ENCODE results near the gene LHX6. TPM values are rescaled to one million over a fixed set of nuclear protein-coding genes. Genes with fewer than 3 reads are reported as not detected.
A peak's percentile ranks its signal among the peaks of the same experiment; 100 is the strongest.

LHX6 gene
- total and polyA plus RNA-seq, 3 donors from 2014 or later: 8.8 to 11.5 (median 8.8) TPM

DNA sequence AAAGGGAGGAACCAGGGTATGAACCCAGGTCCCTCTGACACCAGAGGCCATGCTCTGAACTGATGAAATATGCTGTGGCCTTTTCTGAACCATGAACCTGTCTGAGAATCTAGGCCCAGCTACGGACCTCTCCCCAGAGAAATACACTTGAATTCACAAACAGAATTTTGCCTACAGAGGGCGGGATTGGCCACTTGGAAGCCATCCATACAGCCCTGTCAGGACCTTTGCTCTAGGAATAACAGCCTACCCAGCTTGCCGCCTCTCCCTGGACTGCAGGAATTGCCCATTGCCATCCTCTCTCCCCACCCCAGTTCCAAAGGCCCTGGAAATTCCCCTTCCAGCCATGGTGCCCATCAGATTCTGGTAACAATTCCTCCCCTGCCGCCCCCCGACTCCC, 42.5 kb downstream of the LHX6 start:
- intact Hi-C loops (cut with DNase I; ENCODE audit: low total_unique reads): no loop called here
- H3K27ac ChIP-seq: no peak overlapping the region
- no peaks in the 10 kb centered on the region for H3K9me3 ChIP-seq
- H3K4me3 ChIP-seq: no peak overlapping the region
- no peaks in the 10 kb centered on the region for H3K27me3 ChIP-seq
- no peak for TF ChIP-seq POLR2A (IDR thresholded peaks at IDR 0.05)
- TF ChIP-seq, protein P1, sequence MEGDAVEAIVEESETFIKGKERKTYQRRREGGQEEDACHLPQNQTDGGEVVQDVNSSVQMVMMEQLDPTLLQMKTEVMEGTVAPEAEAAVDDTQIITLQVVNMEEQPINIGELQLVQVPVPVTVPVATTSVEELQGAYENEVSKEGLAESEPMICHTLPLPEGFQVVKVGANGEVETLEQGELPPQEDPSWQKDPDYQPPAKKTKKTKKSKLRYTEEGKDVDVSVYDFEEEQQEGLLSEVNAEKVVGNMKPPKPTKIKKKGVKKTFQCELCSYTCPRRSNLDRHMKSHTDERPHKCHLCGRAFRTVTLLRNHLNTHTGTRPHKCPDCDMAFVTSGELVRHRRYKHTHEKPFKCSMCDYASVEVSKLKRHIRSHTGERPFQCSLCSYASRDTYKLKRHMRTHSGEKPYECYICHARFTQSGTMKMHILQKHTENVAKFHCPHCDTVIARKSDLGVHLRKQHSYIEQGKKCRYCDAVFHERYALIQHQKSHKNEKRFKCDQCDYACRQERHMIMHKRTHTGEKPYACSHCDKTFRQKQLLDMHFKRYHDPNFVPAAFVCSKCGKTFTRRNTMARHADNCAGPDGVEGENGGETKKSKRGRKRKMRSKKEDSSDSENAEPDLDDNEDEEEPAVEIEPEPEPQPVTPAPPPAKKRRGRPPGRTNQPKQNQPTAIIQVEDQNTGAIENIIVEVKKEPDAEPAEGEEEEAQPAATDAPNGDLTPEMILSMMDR (IDR thresholded peaks at IDR 0.05): no peak
- no peak for DNase-seq
- H3K36me3 ChIP-seq (ENCODE audit: low read depth, missing control alignments): no peaks in the 10 kb centered on the region
- 82 to 88% methylated on average over 5 of the region's 5 CpGs for WGBS, 2 donors
- H3K4me1 ChIP-seq: no peaks in the 10 kb centered on the region

DNA sequence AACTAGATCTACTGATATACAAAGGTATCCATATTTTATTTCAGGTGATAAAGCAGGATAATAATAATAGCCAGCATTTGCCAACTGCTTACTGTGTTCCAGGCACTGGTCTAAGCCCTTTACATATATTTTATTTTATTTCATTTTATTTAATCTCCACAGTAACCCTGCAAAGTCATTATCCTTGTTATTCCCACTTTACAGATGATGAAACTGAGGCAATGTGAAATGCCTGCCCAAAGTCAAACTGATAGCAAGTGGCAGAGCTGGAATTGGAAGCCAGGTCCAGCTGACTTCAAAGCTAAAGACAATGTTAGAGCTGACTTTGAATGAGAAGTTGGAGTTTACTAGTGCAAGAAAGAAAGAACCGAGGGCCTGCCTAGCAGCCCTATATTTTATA, 44.2 kb downstream of the LHX6 start:
- no peak for DNase-seq
- no peak overlapping the region for H3K4me3 ChIP-seq
- H3K4me1 ChIP-seq: no peaks in the 10 kb centered on the region
- no peaks in the 10 kb centered on the region for H3K27me3 ChIP-seq
- intact Hi-C loops (cut with DNase I; ENCODE audit: low total_unique reads): no loop called here
- 70 to 91% methylated on average over 1 of the region's 1 CpG for WGBS, 2 donors
- TF ChIP-seq, protein P1 (IDR thresholded peaks at IDR 0.05): no peak
- no peak for TF ChIP-seq POLR2A (IDR thresholded peaks at IDR 0.05)
- H3K27ac ChIP-seq: no peak overlapping the region
- H3K36me3 ChIP-seq (ENCODE audit: low read depth, missing control alignments): no peaks in the 10 kb centered on the region
- H3K9me3 ChIP-seq: no peaks in the 10 kb centered on the region

GRCh38 chr9:122183501-122183900, 45.3 kb downstream of the LHX6 start:
- Histone ChIP-seq H3K4me3 (no peak overlapping the region), H3K9me3 (no peaks in the 10 kb centered on the region), H3K4me1 (no peaks in the 10 kb centered on the region), H3K36me3 (ENCODE audit: low read depth, missing control alignments) (no peaks in the 10 kb centered on the region), H3K27ac (no peak overlapping the region), H3K27me3 (no peaks in the 10 kb centered on the region)
- DNase-seq: no peak
- intact Hi-C loops (cut with DNase I; ENCODE audit: low total_unique reads): no loop called here
- WGBS, 2 donors: 52 to 55% methylated on average over 7 of the region's 7 CpGs
- no peak for TF ChIP-seq POLR2A (IDR thresholded peaks at IDR 0.05)
- TF ChIP-seq, protein P1 (IDR thresholded peaks at IDR 0.05): no peak

- no peak overlapping the region for H3K4me3 ChIP-seq
- DNase-seq: peak; percentile 54
- H3K36me3 ChIP-seq (ENCODE audit: low read depth, missing control alignments): no peaks in the 10 kb centered on the region
- WGBS, 2 donors: 25 to 29% methylated on average over 4 of the region's 4 CpGs
- H3K4me1 ChIP-seq: no peaks in the 10 kb centered on the region
- no peak for TF ChIP-seq POLR2A (IDR thresholded peaks at IDR 0.05)
- TF ChIP-seq, protein P1 (IDR thresholded peaks at IDR 0.05): no peak
- intact Hi-C loops (cut with DNase I; ENCODE audit: low total_unique reads): no loop called here
- H3K9me3 ChIP-seq: no peaks in the 10 kb centered on the region
- no peaks in the 10 kb centered on the region for H3K27me3 ChIP-seq
- H3K27ac ChIP-seq: no peak overlapping the region
Observed at GRCh38 chr9:122180633-122181032, 48.1 kb downstream of the LHX6 start.

DNA sequence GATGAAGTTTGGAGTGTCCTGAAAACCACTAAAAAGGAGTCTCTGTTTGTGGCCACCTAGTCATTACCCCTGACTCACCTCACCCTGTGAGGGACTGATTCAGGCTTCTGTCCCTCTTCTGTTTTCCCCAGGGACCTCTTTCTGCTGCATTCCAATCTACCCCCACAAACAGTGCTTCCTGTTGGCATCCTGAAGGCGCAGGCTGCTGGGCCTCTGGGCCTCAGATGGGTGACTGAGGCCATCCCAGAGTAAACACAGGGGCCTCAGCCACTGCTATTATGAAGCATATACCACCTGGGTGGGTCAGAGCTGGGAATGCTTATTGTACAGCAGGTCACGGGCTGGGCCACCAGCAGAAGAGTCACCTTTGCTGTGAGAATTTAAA, 49.1 kb downstream of the LHX6 start:
- H3K36me3 ChIP-seq (ENCODE audit: low read depth, missing control alignments): no peaks in the 10 kb centered on the region
- no peaks in the 10 kb centered on the region for H3K27me3 ChIP-seq
- H3K27ac ChIP-seq: no peak overlapping the region
- H3K9me3 ChIP-seq: no peaks in the 10 kb centered on the region
- WGBS, 2 donors: 72 to 80% methylated on average over 2 of the region's 2 CpGs
- H3K4me3 ChIP-seq: no peak overlapping the region
- DNase-seq: no peak
- no peaks in the 10 kb centered on the region for H3K4me1 ChIP-seq
- intact Hi-C loops (cut with DNase I; ENCODE audit: low total_unique reads): no loop called here
- no peak for TF ChIP-seq POLR2A (IDR thresholded peaks at IDR 0.05)
- TF ChIP-seq, protein P1 (IDR thresholded peaks at IDR 0.05): no peak
